Thoracic aorta (tissue), 2 donors: ENCODE measurements around the gene LRRN2. TPM values are rescaled to one million over a fixed set of nuclear protein-coding genes. Genes with fewer than 3 reads are reported as not detected.

Source experiments
- ATAC-seq: fragments of 150-250 bp; one replicate; pipeline ENCODE4 v1.8.0; 2017; ENCODE audit warnings: low read depth; ENCODE audit not compliant: insufficient number of reproducible peaks, low FRiP score
- DNase-seq: peaks from one replicate; pipeline ENCODE4 v3.0.0-alpha.2; 2020; ENCODE audit warnings: low spot score
- H3K27ac ChIP-seq, 2 donors: fragments of 200-600 bp; sonication (generic); 1 replicate in 1 of 2; 2 replicates in 1 of 2; pipeline ENCODE4 v1.5.1; 2016; ENCODE audit warnings: mild to moderate bottlenecking in 2 of 2, moderate library complexity in 2 of 2
- H3K27me3 ChIP-seq: fragments of 200-600 bp; sonication (generic); replicated peaks from 2 replicates; pipeline ENCODE4 v1.6.0; 2016; ENCODE audit warnings: mild to moderate bottlenecking; ENCODE audit not compliant: insufficient read depth
- H3K36me3 ChIP-seq: fragments of 200-600 bp; sonication (generic); one replicate; pipeline ENCODE4 v1.5.1; 2016
- H3K4me1 ChIP-seq, 2 donors: fragments of 200-600 bp; sonication (generic); 1 replicate in 1 of 2; 2 replicates in 1 of 2; pipeline versions ENCODE4 v1.5.1 to v1.6.0; 2016; ENCODE audit warnings: low read depth in 2 of 2, mild to moderate bottlenecking in 1 of 2; ENCODE audit not compliant: control insufficient read depth in 1 of 2
- H3K4me3 ChIP-seq: fragments of 200-600 bp; sonication (generic); 2 replicates; pipeline ENCODE4 v1.5.1; 2016; ENCODE audit warnings: mild to moderate bottlenecking
- H3K9me3 ChIP-seq: fragments of 200-600 bp; sonication (generic); 2 replicates; pipeline ENCODE4 v1.5.1; 2016
- total RNA-seq, 2 donors: library from RNA; depleted of rRNA; stranded (reverse); fragments of >200 nt; gene quantifications; one replicate each; pipeline versions ENCODE4 v1.1.0 to v1.2.3, GENCODE V29; 2016
- TF ChIP-seq, protein P1 (sequence below): fragments of 200-600 bp; sonication (generic); IDR thresholded peaks from one replicate; pipeline ENCODE4 v1.5.1; 2019; ENCODE audit warnings: antibody characterized with exemption

Gene LRRN2
- total RNA-seq, 2 donors from 2014 or later = 0.63 to 0.81 TPM

DNA sequence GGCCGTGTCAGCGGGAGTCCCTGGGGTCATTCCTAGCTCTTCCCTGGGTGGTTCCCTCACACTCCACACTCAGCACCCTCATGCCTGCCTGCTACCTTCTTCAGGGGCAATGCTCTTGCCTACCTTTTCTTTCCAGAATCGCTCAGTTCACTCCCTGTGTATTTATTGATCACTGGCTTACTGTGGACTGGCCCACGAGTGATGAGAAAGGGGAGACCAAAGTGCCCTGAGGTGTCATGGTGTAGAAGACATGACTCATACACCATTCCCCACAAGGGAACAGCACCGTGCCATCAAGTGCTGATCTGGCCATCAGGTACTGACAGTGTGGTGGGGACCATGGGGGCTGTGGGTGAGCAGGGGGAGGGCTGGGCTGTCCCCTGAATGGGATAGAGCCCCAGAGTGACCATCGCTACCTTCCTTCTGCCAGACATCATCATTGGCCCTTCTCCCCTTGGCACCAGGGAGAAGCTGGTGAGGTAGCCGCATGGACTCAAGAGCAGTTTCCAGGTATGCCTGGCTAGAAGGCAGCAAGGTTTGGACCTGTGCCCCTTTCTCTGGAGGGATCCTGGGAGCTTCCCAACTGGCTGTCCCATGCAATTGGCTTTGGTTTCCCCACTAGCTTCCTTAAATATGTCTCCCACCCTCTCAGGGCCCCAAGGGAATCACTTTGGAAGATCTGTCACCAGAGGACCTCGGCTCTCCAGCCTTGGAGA is 17.2 kb upstream of the LRRN2 start:
- Histone ChIP-seq H3K4me3 (no peak overlapping the region), H3K4me1 (no peaks in the 10 kb centered on the region), H3K27ac (no peak overlapping the region), H3K9me3 (no peaks in the 10 kb centered on the region), H3K27me3 (no peaks in the 10 kb centered on the region), H3K36me3 (no peaks in the 10 kb centered on the region)
- DNase-seq (no peak), ATAC-seq (no peak)
- TF ChIP-seq, protein P1, sequence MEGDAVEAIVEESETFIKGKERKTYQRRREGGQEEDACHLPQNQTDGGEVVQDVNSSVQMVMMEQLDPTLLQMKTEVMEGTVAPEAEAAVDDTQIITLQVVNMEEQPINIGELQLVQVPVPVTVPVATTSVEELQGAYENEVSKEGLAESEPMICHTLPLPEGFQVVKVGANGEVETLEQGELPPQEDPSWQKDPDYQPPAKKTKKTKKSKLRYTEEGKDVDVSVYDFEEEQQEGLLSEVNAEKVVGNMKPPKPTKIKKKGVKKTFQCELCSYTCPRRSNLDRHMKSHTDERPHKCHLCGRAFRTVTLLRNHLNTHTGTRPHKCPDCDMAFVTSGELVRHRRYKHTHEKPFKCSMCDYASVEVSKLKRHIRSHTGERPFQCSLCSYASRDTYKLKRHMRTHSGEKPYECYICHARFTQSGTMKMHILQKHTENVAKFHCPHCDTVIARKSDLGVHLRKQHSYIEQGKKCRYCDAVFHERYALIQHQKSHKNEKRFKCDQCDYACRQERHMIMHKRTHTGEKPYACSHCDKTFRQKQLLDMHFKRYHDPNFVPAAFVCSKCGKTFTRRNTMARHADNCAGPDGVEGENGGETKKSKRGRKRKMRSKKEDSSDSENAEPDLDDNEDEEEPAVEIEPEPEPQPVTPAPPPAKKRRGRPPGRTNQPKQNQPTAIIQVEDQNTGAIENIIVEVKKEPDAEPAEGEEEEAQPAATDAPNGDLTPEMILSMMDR = no peak

DNA sequence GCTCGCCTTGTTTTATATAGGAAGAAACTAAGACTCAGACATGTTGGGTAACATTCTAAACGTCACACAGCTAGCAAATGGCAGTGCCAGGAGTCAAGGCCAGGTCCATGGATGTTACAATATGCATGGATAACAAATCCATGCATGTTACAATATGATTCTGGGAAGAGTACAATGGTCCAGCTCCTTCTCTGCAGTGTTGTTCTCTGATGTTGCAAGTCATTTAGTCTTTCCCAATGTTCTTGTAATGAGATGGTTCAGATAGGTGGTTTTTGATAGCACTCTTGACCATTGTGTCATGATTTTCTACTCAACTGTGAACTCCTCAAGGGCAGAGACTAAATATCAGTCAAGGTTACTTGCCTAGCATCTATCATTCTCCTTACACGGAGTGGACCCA is 15.7 kb upstream of the LRRN2 start:
- H3K36me3 ChIP-seq = no peaks in the 10 kb centered on the region
- H3K27me3 ChIP-seq = no peaks in the 10 kb centered on the region
- no peaks in the 10 kb centered on the region for H3K4me1 ChIP-seq
- DNase-seq (no peak), ATAC-seq (no peak)
- H3K9me3 ChIP-seq = no peaks in the 10 kb centered on the region
- H3K27ac ChIP-seq = no peak overlapping the region
- no peak overlapping the region for H3K4me3 ChIP-seq
- TF ChIP-seq, protein P1 = no peak

DNA sequence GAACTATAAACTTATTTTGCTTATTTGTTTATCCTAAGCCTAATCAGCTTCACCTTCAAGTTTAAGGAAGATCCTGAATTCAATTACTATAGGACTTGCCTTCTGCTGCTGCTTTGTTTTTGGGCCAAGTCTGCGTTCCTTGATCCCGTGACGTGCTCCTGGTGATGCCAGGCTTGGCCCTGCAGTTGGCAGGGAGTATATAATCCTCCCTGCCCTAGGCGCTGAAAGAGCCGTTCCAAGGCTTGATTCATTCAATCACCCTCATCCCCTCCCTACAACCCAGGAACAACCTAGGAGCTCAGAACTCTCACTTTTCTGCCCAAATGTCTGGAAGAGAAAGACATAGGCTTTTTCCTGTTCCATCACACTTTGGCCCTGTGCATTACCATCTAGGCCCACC is 12.4 kb upstream of the LRRN2 start:
- H3K4me3 ChIP-seq = no peak overlapping the region
- H3K9me3 ChIP-seq = no peaks in the 10 kb centered on the region
- DNase-seq = no peak
- ATAC-seq = no peak
- no peaks in the 10 kb centered on the region for H3K27me3 ChIP-seq
- TF ChIP-seq, protein P1 = no peak
- no peak overlapping the region for H3K27ac ChIP-seq
- no peaks in the 10 kb centered on the region for H3K36me3 ChIP-seq
- H3K4me1 ChIP-seq = no peaks in the 10 kb centered on the region

DNA sequence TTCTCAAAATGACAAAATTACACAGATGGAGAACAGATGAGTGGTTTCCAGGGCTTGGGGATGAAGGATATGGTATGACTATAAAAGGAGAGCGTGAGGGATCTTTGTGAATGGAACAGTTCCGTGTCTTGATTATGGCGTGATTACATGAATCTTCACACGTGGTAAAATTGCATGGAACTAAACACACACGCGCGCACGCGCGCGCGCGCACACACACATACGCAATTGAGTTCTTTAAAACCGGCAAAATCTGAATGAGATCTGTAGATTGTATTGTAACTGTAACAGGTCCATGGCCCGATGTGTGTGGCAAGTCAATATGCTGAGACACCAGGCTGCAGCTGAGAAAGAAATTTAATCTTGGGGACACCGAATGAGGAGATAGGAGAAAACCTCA is 11.1 kb upstream of the LRRN2 start:
- H3K27me3 ChIP-seq = no peaks in the 10 kb centered on the region
- no peak for ATAC-seq
- no peak overlapping the region for H3K4me3 ChIP-seq

DNA sequence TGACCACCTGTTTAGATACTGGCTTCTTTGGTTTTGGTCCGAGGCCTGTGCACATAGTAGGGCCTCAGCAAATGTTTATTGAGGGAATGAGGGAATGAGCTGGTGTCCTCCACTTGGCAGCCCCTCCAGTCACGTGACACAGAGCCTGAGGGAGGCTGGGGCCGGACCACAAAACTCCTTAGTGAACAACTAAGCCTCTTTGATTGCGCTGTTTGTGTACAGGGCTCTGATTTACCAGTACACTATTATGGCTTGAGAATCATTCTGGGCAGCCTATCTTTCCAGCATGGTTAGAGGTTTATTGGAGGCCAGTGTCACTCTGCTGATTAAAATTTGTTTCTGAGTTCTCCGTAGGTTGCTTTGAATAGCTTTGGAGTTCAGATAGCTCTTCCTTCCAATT is 10.2 kb upstream of the LRRN2 start:
- ATAC-seq = no peak
- TF ChIP-seq, protein P1 = no peak
- Histone ChIP-seq H3K4me1 (no peaks in the 10 kb centered on the region), H3K27me3 (no peaks in the 10 kb centered on the region), H3K4me3 (no peak overlapping the region), H3K36me3 (no peaks in the 10 kb centered on the region), H3K9me3 (no peaks in the 10 kb centered on the region), H3K27ac (no peak overlapping the region)
- no peak for DNase-seq

More for the DNA sequence above, 11.1 kb upstream of the LRRN2 start:
- Histone ChIP-seq H3K36me3 (no peaks in the 10 kb centered on the region), H3K27ac (no peak overlapping the region), H3K4me1 (no peaks in the 10 kb centered on the region), H3K9me3 (no peaks in the 10 kb centered on the region)
- no peak for DNase-seq
- TF ChIP-seq, protein P1 = no peak
